Measurements from ENCODE around the gene HNRNPA2B1. TPM values are rescaled to one million over a fixed set of nuclear protein-coding genes. Genes with fewer than 3 reads are reported as not detected.

The HNRNPA2B1 gene
- total and polyA plus RNA-seq, 2 of the 4 experiments (the other 2 are of a cell fraction) = 49.3 to 515 TPM

DNA sequence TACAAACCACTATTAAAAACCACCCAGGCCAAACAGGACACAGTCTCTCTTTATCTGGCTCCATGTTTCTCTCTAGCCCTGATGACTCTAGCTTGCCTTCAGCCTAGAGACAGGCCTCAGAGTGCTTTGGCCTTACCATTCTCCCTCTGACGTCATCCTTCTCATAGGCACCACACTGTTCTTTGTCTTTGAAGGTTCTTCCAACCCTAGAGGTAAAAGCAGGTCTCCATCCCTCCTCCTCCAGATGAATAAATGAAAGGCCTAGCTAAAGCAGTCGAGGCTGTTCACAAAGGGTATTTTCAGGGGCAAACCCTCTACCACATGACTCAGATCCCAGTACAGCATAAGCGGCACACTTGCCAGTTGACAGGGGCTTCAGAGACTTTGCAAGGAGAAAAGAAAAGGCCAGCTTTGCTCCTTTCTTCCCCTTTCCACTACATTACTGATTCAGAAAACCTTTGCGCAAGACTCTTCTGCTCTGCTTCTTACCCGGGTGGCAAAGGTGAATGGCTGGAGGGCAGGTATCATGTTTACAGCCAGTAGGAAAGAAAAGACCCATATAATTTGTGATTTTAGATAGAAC is 33.8 kb downstream of the HNRNPA2B1 start:
- 77% methylated on average over 2 of the region's 5 CpGs; no CpG with 5 or more reads in 1 of the 2 experiments for WGBS, 2 experiments (ENCODE audit: extremely low coverage in 2 of 2, insufficient read length in 1 of 2)
- dilution Hi-C loops (cut with HindIII; ENCODE audit: low sequenced_read_pairs, unreplicated experiment) = no loop called here

More for the DNA sequence above, 33.8 kb downstream of the HNRNPA2B1 start:
- Histone ChIP-seq H2AFZ (replicated peaks; ENCODE audit: low read length, poor library complexity) (no peak overlapping the region), H4K8ac (ENCODE audit: low read depth in 2 of 2, low read length in 2 of 2) (no peak overlapping the region), H3K14ac (replicated peaks; ENCODE audit: low read depth, low read length) (no peak overlapping the region), H3K4me2 (ENCODE audit: low read depth, low read length) (no peak overlapping the region), H3K9me1 (ENCODE audit: insufficient read depth, low read length) (peaks cover 8% of the 10 kb centered on the region), H3K4me3 (ENCODE audit: insufficient read depth, low read depth, low read length) (no peak overlapping the region), H3K23ac (ENCODE audit: low read depth, low read length) (no peak overlapping the region), H3K79me1 (ENCODE audit: low read depth in 1 of 2, low read length in 2 of 2) (peaks cover 3 to 14% of the 10 kb centered on the region in 2 experiments; a peak in 2 of 4 replicates), H3K27me3 (ENCODE audit: control insufficient read depth, insufficient read depth, low read length) (no peaks in the 10 kb centered on the region), H4K91ac (ENCODE audit: insufficient read depth, low read depth, low read length) (no peak overlapping the region), H2AK9ac (replicated peaks; ENCODE audit: low read depth, low read length, poor library complexity) (no peak overlapping the region), H2BK20ac (ENCODE audit: low read depth, low read length) (no peak overlapping the region), H4K5ac (ENCODE audit: low read depth, low read length) (no peak overlapping the region), H2BK15ac (ENCODE audit: low read depth, low read length) (no peak overlapping the region), H3K4me1 (ENCODE audit: control insufficient read depth, insufficient read depth, low read length) (peaks cover 3% of the 10 kb centered on the region; the same call in 1 of the 2 replicates), H2BK5ac (ENCODE audit: low read depth, low read length, poor library complexity, severe bottlenecking) (no peak overlapping the region), H3K4ac (ENCODE audit: low read depth, low read length) (no peak overlapping the region), H3K18ac (ENCODE audit: low read depth, low read length) (no peak overlapping the region), H3K27ac (ENCODE audit: insufficient read depth, low read length) (no peak overlapping the region), H3K9ac (ENCODE audit: low read depth, low read length) (no peak overlapping the region), H4K20me1 (ENCODE audit: insufficient read depth, low read length) (no peaks in the 10 kb centered on the region), H3K56ac (ENCODE audit: extremely low read depth, insufficient read depth, low read length) (no peak overlapping the region), H3K9me3 (ENCODE audit: control insufficient read depth, insufficient read depth, low read length) (no peaks in the 10 kb centered on the region), H2BK120ac (ENCODE audit: low read depth, low read length) (no peak overlapping the region), H2AK5ac (ENCODE audit: low read depth, low read length) (no peak overlapping the region), H3K36me3 (ENCODE audit: control insufficient read depth, insufficient read depth, low read length) (no peaks in the 10 kb centered on the region)
- in situ Hi-C loops (cut with MboI; ENCODE audit: low sequenced_read_pairs) = no loop called here
- ATAC-seq (ENCODE audit: low read depth) = no peak
- BruUV-seq (replicated peaks) = no TSS peak
- no peak for DNase-seq
- no peak for TF ChIP-seq ELK1 (IDR thresholded peaks at IDR 0.05; ENCODE audit: borderline replicate concordance, low read depth, low read length)
- TF ChIP-seq RAD21 (IDR thresholded peaks at IDR 0.05; ENCODE audit: low read length) = no peak
- TF ChIP-seq SMC3 (IDR thresholded peaks at IDR 0.05; ENCODE audit: low read depth, low read length) = no peak
- TF ChIP-seq CTCF (conservative IDR thresholded peaks at IDR 0.05; ENCODE audit: low read depth, low read length) = no peak
- TF ChIP-seq MXI1 (IDR thresholded peaks at IDR 0.05; ENCODE audit: borderline replicate concordance, low read depth, low read length) = no peak
- TF ChIP-seq NFE2L2 (IDR thresholded peaks at IDR 0.05; ENCODE audit: low read depth, low read length) = no peak
- TF ChIP-seq MAFK (IDR thresholded peaks at IDR 0.05; ENCODE audit: low read depth, low read length) = no peak
- no peak for TF ChIP-seq RFX5 (IDR thresholded peaks at IDR 0.05; ENCODE audit: low read depth, low read length)
- TF ChIP-seq CHD1 (IDR thresholded peaks at IDR 0.05; ENCODE audit: low read depth, low read length) = no peak
- TF ChIP-seq POLR2A (IDR thresholded peaks at IDR 0.05; ENCODE audit: low read depth, low read length) = no peak
- TF ChIP-seq, protein P1, sequence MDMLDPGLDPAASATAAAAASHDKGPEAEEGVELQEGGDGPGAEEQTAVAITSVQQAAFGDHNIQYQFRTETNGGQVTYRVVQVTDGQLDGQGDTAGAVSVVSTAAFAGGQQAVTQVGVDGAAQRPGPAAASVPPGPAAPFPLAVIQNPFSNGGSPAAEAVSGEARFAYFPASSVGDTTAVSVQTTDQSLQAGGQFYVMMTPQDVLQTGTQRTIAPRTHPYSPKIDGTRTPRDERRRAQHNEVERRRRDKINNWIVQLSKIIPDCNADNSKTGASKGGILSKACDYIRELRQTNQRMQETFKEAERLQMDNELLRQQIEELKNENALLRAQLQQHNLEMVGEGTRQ (IDR thresholded peaks at IDR 0.05; ENCODE audit: low read depth, low read length) = no peak
- no peak for TF ChIP-seq BHLHE40 (IDR thresholded peaks at IDR 0.05; ENCODE audit: low read depth, low read length)
- no peak for TF ChIP-seq MAZ (IDR thresholded peaks at IDR 0.05; ENCODE audit: borderline replicate concordance, low read depth, low read length)
- no peak for TF ChIP-seq CEBPB (IDR thresholded peaks at IDR 0.05; ENCODE audit: low read depth, low read length)
- intact Hi-C loops (cut with micrococcal nuclease) = no loop called here
- ChIA-PET POLR2A (ENCODE audit: unreplicated experiment) (no interaction called here), CTCF (interaction anchor here (0.6 kb wide), 2 partner anchors 32 to 56 kb away, joined by 3 to 4 read pairs; no protein-coding TSS in a partner anchor)

Measured in IMR-90 (cell line).